Activated CD4-positive, CD25-positive, alpha-beta regulatory T cell treated with anti-CD3 and anti-CD28 coated beads, Interleukin-2, amount 50 U/mL, for 16 hours (primary cell): ENCODE data around the gene PIK3CB.
"Not testable (repeated sequence)": the region's sequence is repeated elsewhere in the genome, so short reads cannot be mapped to it uniquely, and the experiment has no call there.

Source experiments
- DNase-seq: peaks from one replicate; pipeline ENCODE4 v3.0.0-alpha.2; 2020; ENCODE audit warnings: low read depth, low spot score

PIK3CB gene

GRCh38 chr3:138747225-138747624 is 87.5 kb downstream of the PIK3CB start:
- DNase-seq: no peak

- DNase-seq: no peak
Measured at GRCh38 chr3:138740072-138740471, 94.7 kb downstream of the PIK3CB start.

- no peak for DNase-seq
Measured at GRCh38 chr3:138732456-138732855, 102.3 kb downstream of the PIK3CB start.

GRCh38 chr3:138726946-138727730 is 107.6 kb downstream of the PIK3CB start:
- no peak for DNase-seq

GRCh38 chr3:138726042-138726441 is 108.7 kb downstream of the PIK3CB start:
- DNase-seq: not testable (repeated sequence)

- DNase-seq: no peak
Measured at GRCh38 chr3:138725116-138725515, 109.6 kb downstream of the PIK3CB start.

- DNase-seq: no peak
Measured at GRCh38 chr3:138724443-138724842, 110.3 kb downstream of the PIK3CB start.

GRCh38 chr3:138718849-138719248 is 115.9 kb downstream of the PIK3CB start:
- DNase-seq: no peak

- DNase-seq: no peak
Measured at GRCh38 chr3:138717348-138717747, 117.4 kb downstream of the PIK3CB start.

GRCh38 chr3:138712086-138712485 is 122.6 kb downstream of the PIK3CB start:
- DNase-seq: no peak

GRCh38 chr3:138705675-138706074 is 129.1 kb downstream of the PIK3CB start:
- DNase-seq: no peak

- DNase-seq: no peak
Measured at GRCh38 chr3:138696666-138697370, 137.9 kb downstream of the PIK3CB start.

- DNase-seq: no peak
Measured at GRCh38 chr3:138694287-138695007, 140.3 kb downstream of the PIK3CB start.

GRCh38 chr3:138692152-138692551 is 142.6 kb downstream of the PIK3CB start:
- DNase-seq: no peak

GRCh38 chr3:138691351-138691750 is 143.4 kb downstream of the PIK3CB start:
- no peak for DNase-seq

- no peak for DNase-seq
Measured at GRCh38 chr3:138690036-138690435, 144.7 kb downstream of the PIK3CB start.

GRCh38 chr3:138688871-138689299 is 145.8 kb downstream of the PIK3CB start:
- no peak for DNase-seq

GRCh38 chr3:138687236-138687635 is 147.5 kb downstream of the PIK3CB start:
- DNase-seq: no peak

- no peak for DNase-seq
Measured at GRCh38 chr3:138686771-138687221, 147.9 kb downstream of the PIK3CB start.

GRCh38 chr3:138684396-138684795 is 150.3 kb downstream of the PIK3CB start:
- DNase-seq: no peak

GRCh38 chr3:138682648-138683047 is 152.1 kb downstream of the PIK3CB start:
- DNase-seq: no peak
